Choroid plexus epithelial cell (primary cell): ENCODE measurements around the gene ASTN2.
"Not testable (repeated sequence)": the region's sequence is repeated elsewhere in the genome, so short reads cannot be mapped to it uniquely, and the experiment has no call there.

ENCODE experiments used
- DNase-seq: peaks from one replicate; pipeline ENCODE4 v3.0.0-alpha.2; 2010; ENCODE audit warnings: low read depth
- H3K4me3 ChIP-seq: 2 replicates; pipeline ENCODE4 v1.5.1; 2011; ENCODE audit warnings: low read depth, mild to moderate bottlenecking, control low read depth, low read length, moderate library complexity
- CTCF ChIP-seq: conservative IDR thresholded peaks from 2 replicates; pipeline ENCODE4 v1.5.1; 2011; ENCODE audit warnings: low read depth, mild to moderate bottlenecking, control low read depth, inconsistent platforms, low read length, moderate library complexity

Gene ASTN2

GRCh38 chr9:116925121-116925520 is 489.7 kb downstream of the ASTN2 start:
- DNase-seq: no peak
- TF ChIP-seq CTCF: no peak
- no peak overlapping the region for H3K4me3 ChIP-seq

GRCh38 chr9:116924462-116925110 is 490.3 kb downstream of the ASTN2 start:
- DNase-seq: no peak
- TF ChIP-seq CTCF: no peak
- no peak overlapping the region for H3K4me3 ChIP-seq

GRCh38 chr9:116917895-116918508 is 496.9 kb downstream of the ASTN2 start:
- not testable (repeated sequence) for DNase-seq, H3K4me3 ChIP-seq

DNA sequence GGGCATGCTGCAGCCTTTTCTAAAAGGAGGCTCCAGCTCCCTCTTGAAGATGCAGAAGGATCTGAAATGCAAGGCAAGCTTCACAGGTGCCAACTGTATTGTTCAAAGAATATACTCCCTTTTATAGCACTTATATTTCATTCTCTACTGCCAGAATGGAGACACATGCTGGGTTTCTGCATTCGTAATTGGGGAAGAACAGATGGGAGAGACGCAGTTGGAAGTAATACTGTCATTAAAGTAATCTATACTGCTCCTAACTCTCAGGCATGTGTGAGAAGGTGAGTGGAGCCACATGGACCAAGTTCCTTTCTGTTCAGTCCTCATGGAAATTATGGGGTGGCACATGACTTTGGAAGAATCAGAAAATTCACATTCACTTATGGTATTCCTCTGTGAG is 501.3 kb downstream of the ASTN2 start:
- DNase-seq: no peak
- no peak overlapping the region for H3K4me3 ChIP-seq
- no peak for TF ChIP-seq CTCF

DNA sequence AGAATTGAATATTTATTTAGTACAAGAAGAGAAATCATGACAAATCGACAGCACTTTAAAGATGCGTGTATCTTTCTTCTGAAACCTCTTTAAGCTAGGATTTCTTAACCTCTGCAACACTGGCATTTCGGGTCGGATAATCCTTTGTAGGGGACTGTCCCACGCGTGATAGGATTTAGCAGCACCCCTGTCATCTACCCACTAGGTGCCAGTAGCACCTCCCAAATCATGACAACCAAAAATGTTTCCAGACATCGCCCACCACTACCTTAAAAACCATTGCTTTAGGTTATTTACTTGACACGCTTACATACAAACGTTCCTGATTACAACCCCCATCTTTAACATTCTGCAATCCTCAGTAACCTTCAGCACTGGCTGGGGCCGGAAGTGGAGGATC is 504.7 kb downstream of the ASTN2 start:
- no peak for TF ChIP-seq CTCF
- no peak for DNase-seq
- no peak overlapping the region for H3K4me3 ChIP-seq

GRCh38 chr9:116907989-116908388 is 506.9 kb downstream of the ASTN2 start:
- no peak for TF ChIP-seq CTCF
- DNase-seq: no peak
- H3K4me3 ChIP-seq: no peak overlapping the region

DNA sequence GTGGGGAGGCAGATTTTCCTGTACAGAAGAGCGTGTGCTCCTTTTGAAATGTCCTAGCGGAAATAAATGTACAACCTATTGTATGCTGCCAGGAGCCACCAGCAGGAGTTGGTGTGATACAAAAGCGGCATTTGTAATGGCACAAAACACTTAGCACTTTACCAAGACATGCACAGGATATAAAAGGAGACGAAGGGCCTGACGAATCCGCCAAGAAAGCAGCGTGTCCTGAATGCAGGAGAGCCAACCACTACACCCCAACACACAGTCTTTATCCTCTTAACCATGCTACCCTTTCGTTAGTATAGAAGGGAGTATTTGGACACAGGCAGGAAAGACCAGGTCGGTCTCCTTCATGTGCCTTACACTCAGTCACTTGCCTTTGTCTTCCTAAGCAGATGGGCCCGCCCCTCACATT is 509.7 kb downstream of the ASTN2 start:
- TF ChIP-seq CTCF: no peak
- no peak overlapping the region for H3K4me3 ChIP-seq
- DNase-seq: no peak
